BJ (cell line): ENCODE measurements around the gene YARS2. TPM values are rescaled to one million over a fixed set of nuclear protein-coding genes. Genes with fewer than 3 reads are reported as not detected.
"Not testable (repeated sequence)": the region's sequence is repeated elsewhere in the genome, so short reads cannot be mapped to it uniquely, and the experiment has no call there.

ENCODE experiments used
- CTCF ChIA-PET: fragments of 350-600 bp; formaldehyde crosslinking; extraction: SDS; loops from one replicate; lab custom pipeline; 2021; ENCODE audit warnings: antibody characterized with exemption, inconsistent platforms; lab: Yijun Ruan, JAX
- POLR2A ChIA-PET: fragments of 300-600 bp; sonication (Branson Sonifier 250); formaldehyde crosslinking; extraction: SDS; loops from one replicate; lab custom pipeline; 2021; ENCODE audit warnings: antibody characterized with exemption; lab: Charles Lee
- DNase-seq: peaks from one replicate; pipeline ENCODE4 v3.0.0-alpha.2; 2011; ENCODE audit warnings: low read depth
- H3K27me3 ChIP-seq: 2 replicates; pipeline ENCODE4 v1.6.0; 2011; ENCODE audit warnings: low read length; ENCODE audit not compliant: control insufficient read depth, insufficient read depth
- H3K36me3 ChIP-seq: 2 replicates; pipeline ENCODE4 v1.5.1; 2011; ENCODE audit warnings: low read length; ENCODE audit not compliant: control insufficient read depth, insufficient read depth
- H3K4me3 ChIP-seq: 2 replicates; pipeline ENCODE4 v1.5.1; 2011; ENCODE audit warnings: low read depth, mild to moderate bottlenecking, control low read depth, low read length
- CTCF ChIP-seq: IDR thresholded peaks from 2 replicates; pipeline ENCODE4 v1.5.1; 2011; ENCODE audit warnings: low read depth, mild to moderate bottlenecking, control low read depth, inconsistent platforms, low read length, moderate library complexity; ENCODE audit not compliant: insufficient read depth
- polyA plus RNA-seq: library from polyadenylated mRNA; depleted of rRNA; stranded (reverse); fragments of >200 nt; gene quantifications from 2 replicates; pipeline ENCODE4 v1.2.3, GENCODE V29; 2011

The YARS2 gene
- polyA plus RNA-seq, 1 experiment, result 19.0 TPM

GRCh38 chr12:32726286-32726685, 29.4 kb downstream of the YARS2 start:
- CTCF ChIA-PET, result interaction anchor here (1.3 kb wide), 1 partner anchor 54 kb away, joined by 3 read pairs; no protein-coding TSS in a partner anchor
- POLR2A ChIA-PET, result no interaction called here

GRCh38 chr12:32725308-32725707, 30.4 kb downstream of the YARS2 start:
- H3K4me3 ChIP-seq, POLR2A ChIA-PET, H3K36me3 ChIP-seq, DNase-seq, CTCF ChIA-PET, H3K27me3 ChIP-seq: not testable (repeated sequence)

More at GRCh38 chr12:32726286-32726685, 29.4 kb downstream of the YARS2 start:
- TF ChIP-seq CTCF, result no peak
- peaks cover 2% of the 10 kb centered on the region for H3K36me3 ChIP-seq
- no peak overlapping the region for H3K4me3 ChIP-seq
- no peaks in the 10 kb centered on the region for H3K27me3 ChIP-seq
- no peak for DNase-seq

DNA sequence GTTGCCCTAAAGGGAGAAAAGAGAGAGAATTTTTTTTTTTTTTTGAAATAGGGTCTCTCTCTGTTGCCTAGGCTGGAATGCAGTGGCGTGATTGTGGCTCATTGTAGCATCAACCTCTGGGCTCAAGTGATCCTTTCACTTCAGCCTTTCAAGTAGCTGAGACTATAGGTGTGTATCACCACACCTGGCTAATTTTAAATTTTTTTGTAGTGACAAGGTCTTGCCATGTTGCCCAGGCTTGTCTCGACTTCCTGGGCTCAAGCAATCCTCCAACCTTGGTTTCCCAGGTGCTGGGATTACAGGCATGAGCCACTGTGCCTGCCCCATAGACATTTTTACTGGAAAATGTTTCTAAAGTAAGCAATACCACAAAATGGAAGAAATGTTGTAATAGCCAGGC, 36.8 kb downstream of the YARS2 start:
- POLR2A ChIA-PET, result no interaction called here
- TF ChIP-seq CTCF, result no peak
- DNase-seq, result no peak
- no peaks in the 10 kb centered on the region; the same call in 1 of the 2 replicates for H3K36me3 ChIP-seq
- CTCF ChIA-PET, result no interaction called here
- H3K4me3 ChIP-seq, result no peak overlapping the region
- H3K27me3 ChIP-seq, result no peaks in the 10 kb centered on the region

DNA sequence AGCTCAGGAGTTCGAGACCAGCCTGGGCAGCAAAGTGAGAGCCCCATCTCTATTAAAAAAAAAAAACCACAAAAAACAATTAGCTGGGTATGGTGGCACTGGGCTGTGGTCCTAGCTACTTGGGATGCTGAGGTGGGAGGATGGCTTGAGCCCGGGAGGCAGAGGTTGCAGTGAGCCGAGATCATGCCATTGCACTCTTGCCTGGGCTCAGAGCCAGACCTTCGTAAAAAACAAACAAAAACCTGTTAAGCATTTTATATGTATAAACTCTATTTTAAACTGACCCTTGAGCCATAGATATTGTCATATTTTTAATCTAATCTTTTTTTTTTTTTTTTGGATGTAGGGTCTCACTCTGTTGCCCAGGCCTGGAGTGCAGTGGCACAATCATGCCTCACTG, 40.9 kb downstream of the YARS2 start:
- DNase-seq, result no peak
- Histone ChIP-seq H3K27me3 (no peaks in the 10 kb centered on the region), H3K4me3 (no peak overlapping the region), H3K36me3 (peaks cover 2% of the 10 kb centered on the region)
- ChIA-PET CTCF (no interaction called here), POLR2A (interaction anchor here (0.6 kb wide), 1 partner anchor 22 kb away, joined by 3 read pairs; no protein-coding TSS in a partner anchor)
- no peak for TF ChIP-seq CTCF

GRCh38 chr12:32708926-32709325, 46.8 kb downstream of the YARS2 start:
- Histone ChIP-seq H3K27me3 (no peaks in the 10 kb centered on the region), H3K4me3 (no peak overlapping the region), H3K36me3 (peaks cover 3% of the 10 kb centered on the region)
- TF ChIP-seq CTCF, result no peak
- POLR2A ChIA-PET, result no interaction called here
- no peak for DNase-seq
- CTCF ChIA-PET, result interaction anchor here (0.6 kb wide), 1 partner anchor 250 kb away, joined by 3 read pairs; no protein-coding TSS in a partner anchor
